Loucy (cell line): Measurements from ENCODE around the gene C17orf50.

Source experiments
- H2AFZ ChIP-seq: fragments of 200-600 bp; sonication (generic); 2 replicates; pipeline ENCODE4 v1.6.0; 2016; ENCODE audit warnings: antibody characterized with exemption, mild to moderate bottlenecking, low read length, moderate library complexity
- H3F3A ChIP-seq: fragments of 200-600 bp; 2 replicates; pipeline ENCODE4 v1.6.0; 2016; ENCODE audit warnings: antibody characterized with exemption, low read depth, mild to moderate bottlenecking
- H3K27me3 ChIP-seq: fragments of 200-600 bp; sonication (generic); 2 replicates; pipeline ENCODE4 v1.6.1; 2014; ENCODE audit warnings: low read length, mild to moderate bottlenecking; ENCODE audit not compliant: insufficient read depth, poor library complexity, severe bottlenecking
- H3K36me3 ChIP-seq: fragments of 200-600 bp; sonication (generic); 2 replicates; pipeline ENCODE4 v1.6.1; 2016; ENCODE audit warnings: low read length; ENCODE audit not compliant: insufficient read depth
- H3K4me1 ChIP-seq: fragments of 200-600 bp; sonication (generic); 2 replicates; pipeline ENCODE4 v1.5.1; 2014; ENCODE audit warnings: low read length, mild to moderate bottlenecking; ENCODE audit not compliant: insufficient read depth, poor library complexity, severe bottlenecking
- H3K4me2 ChIP-seq: fragments of 200-600 bp; sonication (generic); 2 replicates; pipeline ENCODE4 v1.6.0; 2014; ENCODE audit warnings: antibody characterized with exemption, low read length, low read depth, mild to moderate bottlenecking; ENCODE audit not compliant: poor library complexity, severe bottlenecking
- H3K4me3 ChIP-seq: fragments of 200-600 bp; sonication (generic); 2 replicates; pipeline ENCODE4 v1.5.1; 2014; ENCODE audit warnings: low read length, mild to moderate bottlenecking, mixed read lengths; ENCODE audit not compliant: poor library complexity, severe bottlenecking
- H3K79me2 ChIP-seq: fragments of 200-600 bp; sonication (generic); 2 replicates; pipeline ENCODE4 v1.6.1; 2014; ENCODE audit warnings: low read length; ENCODE audit not compliant: insufficient read depth
- H3K9ac ChIP-seq: fragments of 200-600 bp; sonication (generic); 2 replicates; pipeline ENCODE4 v1.6.0; 2014; ENCODE audit warnings: mild to moderate bottlenecking, low read depth, low read length, moderate library complexity; ENCODE audit not compliant: poor library complexity, severe bottlenecking
- H3K9me2 ChIP-seq: fragments of 200-600 bp; sonication (generic); replicated peaks from 2 replicates; pipeline ENCODE4 v1.6.1; 2016; ENCODE audit warnings: low read depth, low read length, mixed read lengths
- H3K9me3 ChIP-seq: fragments of 200-600 bp; sonication (generic); 2 replicates; pipeline ENCODE4 v1.6.1; 2014; ENCODE audit warnings: mild to moderate bottlenecking, antibody characterized with exemption, low read length, low read depth; ENCODE audit not compliant: insufficient read depth
- H4K20me1 ChIP-seq: fragments of 200-600 bp; sonication (generic); 2 replicates; pipeline ENCODE4 v1.6.0; 2014; ENCODE audit warnings: antibody characterized with exemption, low read length, mild to moderate bottlenecking; ENCODE audit not compliant: insufficient read depth, poor library complexity, severe bottlenecking
- EZH2phosphoT487 ChIP-seq: fragments of 200-600 bp; IDR thresholded peaks from 2 replicates; pipeline ENCODE4 v1.6.1; 2018; ENCODE audit warnings: antibody characterized with exemption, mild to moderate bottlenecking, moderate library complexity, borderline replicate concordance
- TF ChIP-seq, protein P1 (sequence below): fragments of 200-600 bp; sonication (generic); conservative IDR thresholded peaks from 2 replicates; pipeline ENCODE4 v1.5.1; 2014; ENCODE audit warnings: mild to moderate bottlenecking, antibody characterized with exemption, low read length

C17orf50 gene

DNA sequence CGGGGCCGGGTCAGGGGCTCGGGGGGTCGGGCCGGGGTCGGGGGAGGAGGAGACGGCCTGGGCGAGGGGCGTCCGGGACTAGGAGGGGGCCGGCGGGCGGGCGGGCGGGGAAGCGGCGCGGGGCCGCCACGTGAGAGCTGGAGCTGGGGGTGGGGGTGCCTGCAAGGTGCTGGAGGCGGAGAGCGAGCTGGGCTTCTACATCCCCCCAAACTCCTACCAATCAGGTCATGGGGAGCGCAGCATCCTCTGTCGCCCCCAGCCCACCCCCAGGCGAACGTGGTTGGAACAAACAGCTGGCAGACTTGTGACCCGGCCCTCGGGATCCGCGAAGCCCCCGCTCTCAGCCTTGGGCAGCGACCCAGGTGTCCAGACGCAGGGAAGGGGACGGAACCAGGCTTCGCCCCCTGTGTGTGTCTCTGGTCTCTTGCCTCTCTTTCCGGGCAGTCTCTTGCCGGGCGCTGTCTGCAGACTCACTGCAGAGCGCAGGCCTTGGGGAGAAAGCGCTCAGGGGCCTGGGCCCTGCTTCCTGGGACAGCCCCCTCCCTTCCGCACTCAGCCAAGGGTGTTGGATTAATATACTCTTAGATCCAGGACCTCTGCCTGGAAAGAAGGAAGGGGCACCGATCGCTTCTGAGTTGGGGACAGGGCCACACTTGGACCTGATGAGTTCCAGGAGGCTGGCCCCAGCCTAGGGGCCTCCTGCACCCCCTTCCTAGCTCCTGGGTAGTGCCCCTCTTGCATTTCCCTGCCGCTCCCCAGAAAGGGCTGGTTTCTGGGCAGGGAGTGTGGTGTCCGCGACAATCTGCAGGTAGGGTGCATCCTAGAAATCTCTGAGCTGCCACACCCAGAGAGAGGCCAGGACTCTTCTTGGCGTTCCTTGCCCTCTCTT is 28.5 kb upstream of the C17orf50 start:
- Histone ChIP-seq H2AFZ (no peak overlapping the region), H3K4me1 (no peaks in the 10 kb centered on the region), H3F3A (no peaks in the 10 kb centered on the region), H3K4me3 (peak overlapping the region; percentile 67), H3K36me3 (no peaks in the 10 kb centered on the region), H3K4me2 (no peak overlapping the region), H4K20me1 (no peaks in the 10 kb centered on the region), H3K9ac (no peak overlapping the region), H3K79me2 (no peaks in the 10 kb centered on the region), H3K9me2 (no peaks in the 10 kb centered on the region), H3K9me3 (no peaks in the 10 kb centered on the region), H3K27me3 (no peaks in the 10 kb centered on the region)
- no peak for TF ChIP-seq EZH2phosphoT487
- TF ChIP-seq, protein P1, sequence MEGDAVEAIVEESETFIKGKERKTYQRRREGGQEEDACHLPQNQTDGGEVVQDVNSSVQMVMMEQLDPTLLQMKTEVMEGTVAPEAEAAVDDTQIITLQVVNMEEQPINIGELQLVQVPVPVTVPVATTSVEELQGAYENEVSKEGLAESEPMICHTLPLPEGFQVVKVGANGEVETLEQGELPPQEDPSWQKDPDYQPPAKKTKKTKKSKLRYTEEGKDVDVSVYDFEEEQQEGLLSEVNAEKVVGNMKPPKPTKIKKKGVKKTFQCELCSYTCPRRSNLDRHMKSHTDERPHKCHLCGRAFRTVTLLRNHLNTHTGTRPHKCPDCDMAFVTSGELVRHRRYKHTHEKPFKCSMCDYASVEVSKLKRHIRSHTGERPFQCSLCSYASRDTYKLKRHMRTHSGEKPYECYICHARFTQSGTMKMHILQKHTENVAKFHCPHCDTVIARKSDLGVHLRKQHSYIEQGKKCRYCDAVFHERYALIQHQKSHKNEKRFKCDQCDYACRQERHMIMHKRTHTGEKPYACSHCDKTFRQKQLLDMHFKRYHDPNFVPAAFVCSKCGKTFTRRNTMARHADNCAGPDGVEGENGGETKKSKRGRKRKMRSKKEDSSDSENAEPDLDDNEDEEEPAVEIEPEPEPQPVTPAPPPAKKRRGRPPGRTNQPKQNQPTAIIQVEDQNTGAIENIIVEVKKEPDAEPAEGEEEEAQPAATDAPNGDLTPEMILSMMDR = no peak

DNA sequence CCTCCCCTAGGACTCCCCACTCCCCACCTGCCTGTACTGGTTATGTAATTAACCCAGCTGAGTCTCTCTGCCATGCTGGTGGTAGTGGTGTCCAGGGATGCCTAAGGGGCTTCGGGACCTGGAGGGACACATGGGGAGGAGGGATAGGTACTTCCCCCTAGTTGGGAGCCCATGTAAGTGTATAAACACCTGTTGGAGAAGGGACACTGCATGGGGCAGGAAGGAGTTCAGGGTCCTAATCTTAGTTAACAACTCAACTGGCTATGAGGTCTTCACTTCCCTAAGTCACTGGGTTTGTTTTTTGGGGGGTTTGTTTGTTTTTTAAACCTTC is 27.9 kb upstream of the C17orf50 start:
- Histone ChIP-seq H3K9ac (no peak overlapping the region), H3K9me2 (no peaks in the 10 kb centered on the region), H3K27me3 (no peaks in the 10 kb centered on the region), H3K9me3 (no peaks in the 10 kb centered on the region), H3K4me2 (no peak overlapping the region), H3K4me1 (no peaks in the 10 kb centered on the region), H4K20me1 (no peaks in the 10 kb centered on the region), H2AFZ (no peak overlapping the region), H3K36me3 (no peaks in the 10 kb centered on the region), H3K4me3 (no peak overlapping the region), H3F3A (no peaks in the 10 kb centered on the region), H3K79me2 (no peaks in the 10 kb centered on the region)
- TF ChIP-seq, protein P1 = no peak
- no peak for TF ChIP-seq EZH2phosphoT487

DNA sequence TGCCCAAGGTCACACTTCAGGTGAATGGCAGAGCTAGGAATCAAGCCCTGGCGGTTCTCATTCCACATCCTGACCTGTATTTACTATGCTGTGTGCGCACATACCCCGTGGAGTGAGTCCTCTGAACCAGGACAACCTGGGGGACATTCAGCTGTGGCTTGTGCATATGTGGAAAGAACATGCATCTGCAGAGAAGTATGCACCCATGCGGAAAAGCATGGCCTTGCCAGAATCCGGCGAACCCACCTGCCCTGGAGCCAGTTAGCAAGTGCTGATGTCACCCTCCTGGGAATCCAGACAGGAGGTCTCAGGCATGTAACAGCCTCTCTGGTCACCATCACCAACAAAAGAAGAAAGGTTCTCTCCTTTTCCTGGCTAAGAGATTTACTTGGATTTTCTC is 27.3 kb upstream of the C17orf50 start:
- H3K27me3 ChIP-seq = no peaks in the 10 kb centered on the region
- TF ChIP-seq, protein P1 = no peak
- no peak for TF ChIP-seq EZH2phosphoT487
- H3K79me2 ChIP-seq = no peaks in the 10 kb centered on the region
- no peak overlapping the region for H3K4me2 ChIP-seq
- no peaks in the 10 kb centered on the region for H3K9me3 ChIP-seq
- no peak overlapping the region for H3K9ac ChIP-seq
- no peaks in the 10 kb centered on the region for H3K9me2 ChIP-seq
- H2AFZ ChIP-seq = no peak overlapping the region
- no peaks in the 10 kb centered on the region for H4K20me1 ChIP-seq
- no peaks in the 10 kb centered on the region for H3F3A ChIP-seq
- H3K4me3 ChIP-seq = no peak overlapping the region
- no peaks in the 10 kb centered on the region for H3K36me3 ChIP-seq
- no peaks in the 10 kb centered on the region for H3K4me1 ChIP-seq
